Erythroblast (primary cell): ENCODE results near the gene UBE2O.

Experiments
- GATA1 ChIP-seq: IDR thresholded peaks from 2 replicates; pipeline ENCODE4 v1.6.1; 2011; ENCODE audit warnings: low read depth, mild to moderate bottlenecking, control low read depth, low read length, moderate library complexity
- POLR2A ChIP-seq: IDR thresholded peaks from 2 replicates; pipeline ENCODE4 v1.6.1; 2011; ENCODE audit warnings: mild to moderate bottlenecking, low read length

DNA sequence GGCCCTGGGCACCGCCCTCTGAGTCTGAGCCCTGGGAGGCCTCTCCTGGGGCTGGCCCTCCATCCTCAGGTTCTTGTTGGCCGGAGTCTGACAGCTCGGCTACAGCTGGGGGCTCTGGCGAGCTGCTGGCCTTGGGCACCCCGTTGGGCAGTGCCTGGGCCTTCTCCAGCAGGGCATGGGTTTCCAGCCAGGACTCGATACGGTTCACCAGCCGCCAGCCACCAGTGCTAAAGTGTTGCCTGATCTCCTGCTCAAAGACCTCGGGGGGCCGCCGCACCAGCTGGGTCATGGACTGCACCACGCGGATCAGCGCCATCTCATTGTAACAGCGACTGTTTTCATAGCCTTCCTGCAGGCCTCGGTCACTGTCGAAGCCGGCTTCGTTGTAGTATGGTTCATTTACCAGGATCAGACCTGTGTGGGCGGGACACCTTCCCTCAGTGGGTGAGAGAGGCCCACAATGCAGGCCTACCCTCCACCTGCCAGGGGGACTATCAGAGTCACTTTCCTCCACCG is 61.7 kb downstream of the UBE2O start:
- TF ChIP-seq POLR2A, result no peak
- no peak for TF ChIP-seq GATA1
